Measurements from ENCODE around the gene KCNG2. TPM values are rescaled to one million over a fixed set of nuclear protein-coding genes. Genes with fewer than 3 reads are reported as not detected.

Gene KCNG2
- total RNA-seq, 1 donor from 2014 or later = not detected

GRCh38 chr18:79939096-79939495, 141.4 kb downstream of the KCNG2 start:
- peaks cover 68% of the 10 kb centered on the region for H3K36me3 Mint-ChIP-seq
- DNase-seq (ENCODE audit: low spot score in 2 of 2, unreplicated experiment in 2 of 2) = no peak
- no peaks in the 10 kb centered on the region for H3K27me3 Mint-ChIP-seq (ENCODE audit: low read depth)
- TF ChIP-seq CTCF (IDR thresholded peaks at IDR 0.05; ENCODE audit: unreplicated experiment) = no peak
- H3K4me1 Mint-ChIP-seq = no peaks in the 10 kb centered on the region
- H3K4me3 Mint-ChIP-seq = no peak overlapping the region
- H3K27ac Mint-ChIP-seq = no peak overlapping the region
- peaks cover 26% of the 10 kb centered on the region for H3K9me3 Mint-ChIP-seq

GRCh38 chr18:79940126-79940813, 142.5 kb downstream of the KCNG2 start:
- TF ChIP-seq CTCF (IDR thresholded peaks at IDR 0.05; ENCODE audit: unreplicated experiment) = no peak
- peaks cover 58% of the 10 kb centered on the region for H3K36me3 Mint-ChIP-seq
- peaks cover 21% of the 10 kb centered on the region for H3K9me3 Mint-ChIP-seq
- DNase-seq (ENCODE audit: low spot score in 2 of 2, unreplicated experiment in 2 of 2) = no peak
- H3K27ac Mint-ChIP-seq = no peak overlapping the region
- no peaks in the 10 kb centered on the region for H3K27me3 Mint-ChIP-seq (ENCODE audit: low read depth)
- H3K4me1 Mint-ChIP-seq = no peaks in the 10 kb centered on the region
- H3K4me3 Mint-ChIP-seq = no peak overlapping the region

- H3K27me3 Mint-ChIP-seq (ENCODE audit: low read depth) = no peaks in the 10 kb centered on the region
- no peak overlapping the region for H3K27ac Mint-ChIP-seq
- no peak overlapping the region for H3K4me3 Mint-ChIP-seq
- no peak for DNase-seq (ENCODE audit: low spot score in 2 of 2, unreplicated experiment in 2 of 2)
- no peak for TF ChIP-seq CTCF (IDR thresholded peaks at IDR 0.05; ENCODE audit: unreplicated experiment)
- H3K9me3 Mint-ChIP-seq = peaks cover 15% of the 10 kb centered on the region
- peaks cover 51% of the 10 kb centered on the region for H3K36me3 Mint-ChIP-seq
- H3K4me1 Mint-ChIP-seq = no peaks in the 10 kb centered on the region
Measured at GRCh38 chr18:79940814-79941472, 143.2 kb downstream of the KCNG2 start.

GRCh38 chr18:79941473-79942119, 143.9 kb downstream of the KCNG2 start:
- H3K9me3 Mint-ChIP-seq = peaks cover 8% of the 10 kb centered on the region
- DNase-seq (ENCODE audit: low spot score in 2 of 2, unreplicated experiment in 2 of 2) = no peak
- no peak for TF ChIP-seq CTCF (IDR thresholded peaks at IDR 0.05; ENCODE audit: unreplicated experiment)

GRCh38 chr18:79942211-79942610, 144.5 kb downstream of the KCNG2 start:
- Mint-ChIP-seq H3K36me3 (peaks cover 39% of the 10 kb centered on the region), H3K4me3 (no peak overlapping the region), H3K4me1 (peaks cover 3% of the 10 kb centered on the region), H3K27ac (no peak overlapping the region), H3K27me3 (ENCODE audit: low read depth) (no peaks in the 10 kb centered on the region), H3K9me3 (peaks cover 6% of the 10 kb centered on the region)
- no peak for DNase-seq (ENCODE audit: low spot score in 2 of 2, unreplicated experiment in 2 of 2)
- TF ChIP-seq CTCF (IDR thresholded peaks at IDR 0.05; ENCODE audit: unreplicated experiment) = no peak

More at GRCh38 chr18:79941473-79942119, 143.9 kb downstream of the KCNG2 start:
- Mint-ChIP-seq H3K4me1 (no peaks in the 10 kb centered on the region), H3K4me3 (no peak overlapping the region), H3K27ac (no peak overlapping the region), H3K27me3 (ENCODE audit: low read depth) (no peaks in the 10 kb centered on the region), H3K36me3 (peaks cover 45% of the 10 kb centered on the region)

Measured in mesothelial cell of epicardium (in vitro differentiated cells).